ENCODE data around the gene ARHGAP18.

- TF ChIP-seq CTCF (IDR thresholded peaks at IDR 0.05; ENCODE audit: low read depth, low read length, missing input control) (no peak), REST (IDR thresholded peaks at IDR 0.05) (no peak), JUND (IDR thresholded peaks at IDR 0.05) (no peak), FOXA2 (IDR thresholded peaks at IDR 0.05) (no peak), GABPA (IDR thresholded peaks at IDR 0.05 in 1 of 2, conservative IDR thresholded peaks at IDR 0.05 in 1 of 2) (no peak), YY1 (IDR thresholded peaks at IDR 0.05) (no peak), FOXA1 (IDR thresholded peaks at IDR 0.05) (no peak), RAD21 (IDR thresholded peaks at IDR 0.05) (no peak), ATF3 (IDR thresholded peaks at IDR 0.05) (no peak), MAX (IDR thresholded peaks at IDR 0.05) (no peak), SP1 (IDR thresholded peaks at IDR 0.05) (no peak)
These were observed 61.0 kb downstream of the ARHGAP18 start for GRCh38 chr6:129648819-129649491.

All from liver (tissue), 3 donors.